ENCODE data around the gene MYO1G. TPM values are rescaled to one million over a fixed set of nuclear protein-coding genes. Genes with fewer than 3 reads are reported as not detected.
"Not testable (repeated sequence)": the region's sequence is repeated elsewhere in the genome, so short reads cannot be mapped to it uniquely, and the experiment has no call there.

The MYO1G gene
- total RNA-seq (0.21 and 0.25 TPM in 2 replicates), polyA plus RNA-seq (0.20 and 0.78 TPM in 2 replicates)

DNA sequence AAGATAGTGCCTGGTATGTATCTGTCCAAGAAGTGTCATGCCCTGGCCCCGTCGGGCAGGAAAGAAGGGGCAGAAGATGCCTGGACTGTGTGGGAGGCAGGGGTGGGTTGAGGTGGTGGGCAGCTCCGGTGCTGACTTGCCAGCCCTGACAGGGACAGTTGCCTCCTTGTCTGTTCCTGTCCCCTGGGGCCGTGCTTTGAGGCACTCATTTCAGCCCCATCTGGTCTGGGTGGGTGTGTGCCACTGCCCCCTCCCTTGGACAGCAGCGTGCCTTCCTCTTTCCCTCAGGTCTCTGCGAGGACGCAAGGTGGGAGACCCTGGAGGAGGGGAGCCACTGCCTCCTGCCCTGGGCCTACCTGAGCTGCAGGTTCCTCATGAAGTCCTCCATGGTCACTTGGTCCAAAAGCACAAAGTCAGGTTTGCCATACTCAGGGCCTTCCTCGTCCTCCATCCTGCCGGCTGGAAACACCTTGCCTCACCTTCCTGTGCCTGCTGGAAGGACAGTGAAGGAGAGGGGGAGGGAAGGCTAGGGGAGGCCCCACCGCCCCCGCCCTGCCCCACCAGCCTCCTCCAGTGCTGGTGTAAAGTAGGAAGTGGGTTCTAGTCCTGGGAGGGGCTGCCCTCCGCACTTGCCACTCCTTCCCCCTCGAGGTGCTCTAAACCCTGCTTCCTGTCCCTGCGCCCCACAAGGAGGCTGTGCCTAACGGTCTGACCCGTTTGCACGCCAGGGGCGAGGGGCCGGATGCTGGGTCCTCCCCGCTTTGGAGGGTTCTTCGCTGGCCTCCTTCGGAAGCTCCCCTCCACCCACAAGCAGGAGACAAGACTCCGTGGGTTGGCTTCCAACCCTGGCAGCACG is at the start of gene MYO1G:
Gene MYO1G (minus strand): TSS at position 505 of the 856 bp plus-strand sequence. CDS start 54 bp downstream, at position 451.
- peaks cover 10% of the 10 kb centered on the region for H3K36me3 ChIP-seq
- no peak for DNase-seq (ENCODE audit: low read depth in 1 of 2, low spot score in 1 of 2)
- H3K27ac ChIP-seq = peak within 1 kb of the TSS; percentile 68
- peaks cover 20% of the 10 kb centered on the region for H3K4me1 ChIP-seq (ENCODE audit: low read depth)
- no peak within 1 kb of the TSS for H3K4me3 ChIP-seq
- no peak for TF ChIP-seq CTCF (IDR thresholded peaks at IDR 0.05; ENCODE audit: low read depth, low read length)
- H3K9me3 ChIP-seq (ENCODE audit: low read depth) = no peaks in the 10 kb centered on the region
- H3K27me3 ChIP-seq = no peaks in the 10 kb centered on the region

- H3K4me3 ChIP-seq = no peak overlapping the region
- no peak for DNase-seq (ENCODE audit: low read depth in 1 of 2, low spot score in 1 of 2)
- no peaks in the 10 kb centered on the region for H3K9me3 ChIP-seq (ENCODE audit: low read depth)
- H3K4me1 ChIP-seq (ENCODE audit: low read depth) = no peaks in the 10 kb centered on the region
- TF ChIP-seq CTCF (IDR thresholded peaks at IDR 0.05; ENCODE audit: low read depth, low read length) = no peak
- H3K27me3 ChIP-seq = no peaks in the 10 kb centered on the region
- H3K27ac ChIP-seq = no peak overlapping the region
- H3K36me3 ChIP-seq = no peaks in the 10 kb centered on the region
Measured at GRCh38 chr7:45028138-45028919, 49.5 kb upstream of the MYO1G start.

DNA sequence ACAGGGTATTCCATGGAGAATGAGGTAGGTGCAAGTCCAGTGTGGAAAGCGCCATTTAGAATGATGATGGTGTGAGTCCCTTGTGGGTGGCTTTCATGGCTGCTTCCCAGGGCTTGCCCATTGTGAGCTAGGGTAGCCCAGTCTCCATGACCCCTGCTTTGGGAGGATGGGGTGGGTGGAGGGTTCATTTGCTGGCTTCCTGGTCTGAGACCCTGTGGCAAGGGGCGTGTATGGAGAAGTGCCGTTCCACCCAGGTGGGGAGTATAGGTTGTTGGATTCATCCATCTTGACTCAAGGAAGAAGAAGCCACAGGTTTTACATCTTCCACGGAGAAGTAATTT is 48.9 kb upstream of the MYO1G start:
- H3K9me3 ChIP-seq (ENCODE audit: low read depth) = no peaks in the 10 kb centered on the region
- H3K27me3 ChIP-seq = no peaks in the 10 kb centered on the region
- H3K4me3 ChIP-seq = no peak overlapping the region
- no peak overlapping the region for H3K27ac ChIP-seq
- H3K36me3 ChIP-seq = no peaks in the 10 kb centered on the region
- no peak for DNase-seq (ENCODE audit: low read depth in 1 of 2, low spot score in 1 of 2)
- no peaks in the 10 kb centered on the region for H3K4me1 ChIP-seq (ENCODE audit: low read depth)
- TF ChIP-seq CTCF (IDR thresholded peaks at IDR 0.05; ENCODE audit: low read depth, low read length) = no peak

DNA sequence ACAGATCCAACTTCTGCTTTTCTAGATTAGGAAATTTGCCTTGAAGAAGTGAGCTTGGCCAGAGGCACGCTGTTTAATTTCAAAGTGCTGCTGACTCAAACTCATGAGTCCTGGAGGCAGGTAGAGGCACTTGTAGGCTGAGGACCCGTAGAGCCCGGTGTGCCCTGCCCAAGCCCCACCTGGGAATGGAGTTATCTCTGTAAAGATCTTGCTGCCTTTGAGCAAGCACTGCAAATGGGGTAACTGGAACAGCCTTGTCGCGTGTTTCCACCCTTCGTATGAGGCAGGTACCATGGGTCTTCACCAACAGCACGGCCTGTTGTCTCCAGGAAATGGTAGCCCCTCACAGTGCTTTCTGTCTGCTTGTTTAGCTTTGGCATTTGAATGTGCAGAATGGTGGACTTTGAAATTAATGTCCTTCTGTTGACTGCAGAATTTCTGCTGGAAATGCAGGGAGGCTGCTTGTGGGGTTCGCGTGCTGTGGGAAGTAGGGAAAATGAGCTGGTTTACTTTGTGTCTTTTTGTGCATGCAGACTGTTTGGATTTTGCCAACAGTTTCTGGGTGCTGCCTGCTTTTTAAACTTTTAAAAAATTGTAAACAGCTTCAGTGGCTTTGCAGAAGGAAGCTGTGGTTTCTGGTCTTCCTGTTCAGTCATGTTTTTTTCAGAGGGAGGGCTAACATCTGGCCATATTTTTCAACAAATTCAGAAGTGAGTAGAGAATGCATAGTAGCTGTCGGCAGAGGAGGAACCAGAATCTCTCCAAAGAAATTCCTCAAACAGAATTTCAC is 48.4 kb upstream of the MYO1G start:
- Histone ChIP-seq H3K27me3 (no peaks in the 10 kb centered on the region), H3K4me1 (ENCODE audit: low read depth) (no peaks in the 10 kb centered on the region), H3K9me3 (ENCODE audit: low read depth) (no peaks in the 10 kb centered on the region), H3K27ac (no peak overlapping the region), H3K36me3 (no peaks in the 10 kb centered on the region), H3K4me3 (no peak overlapping the region)
- TF ChIP-seq CTCF (IDR thresholded peaks at IDR 0.05; ENCODE audit: low read depth, low read length) = no peak
- DNase-seq (ENCODE audit: low read depth in 1 of 2, low spot score in 1 of 2) = peak in 1 of 2 donors; percentile 38

DNA sequence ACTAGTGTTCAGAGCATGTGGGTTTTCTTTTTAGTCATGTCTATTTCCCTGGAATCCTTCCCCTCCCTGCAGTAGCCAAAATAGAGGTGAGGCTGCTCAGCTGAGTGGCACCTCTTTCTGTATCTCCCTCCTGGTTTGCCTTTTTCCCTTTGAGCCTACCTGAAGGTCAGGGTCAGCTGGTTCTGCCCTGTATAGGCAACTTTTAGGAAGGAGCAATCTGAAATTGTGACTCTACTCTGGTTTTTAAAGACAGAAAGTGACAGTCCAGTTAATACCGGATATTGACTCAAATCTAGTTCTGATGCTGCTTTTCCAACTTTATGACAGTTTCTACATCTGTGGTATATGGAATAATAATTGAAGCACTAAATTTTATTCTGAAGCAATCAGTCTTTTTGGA is 47.2 kb upstream of the MYO1G start:
- no peak for TF ChIP-seq CTCF (IDR thresholded peaks at IDR 0.05; ENCODE audit: low read depth, low read length)
- Histone ChIP-seq H3K36me3 (no peaks in the 10 kb centered on the region), H3K9me3 (ENCODE audit: low read depth) (no peaks in the 10 kb centered on the region), H3K27me3 (no peaks in the 10 kb centered on the region), H3K4me1 (ENCODE audit: low read depth) (no peaks in the 10 kb centered on the region), H3K4me3 (no peak overlapping the region), H3K27ac (no peak overlapping the region)
- DNase-seq (ENCODE audit: low read depth in 1 of 2, low spot score in 1 of 2) = no peak

GRCh38 chr7:45025473-45025872 is 46.7 kb upstream of the MYO1G start:
- H3K27me3 ChIP-seq; DNase-seq (ENCODE audit: low read depth in 1 of 2, low spot score in 1 of 2); H3K36me3 ChIP-seq; H3K4me1 ChIP-seq (ENCODE audit: low read depth); H3K4me3 ChIP-seq; H3K9me3 ChIP-seq (ENCODE audit: low read depth); H3K27ac ChIP-seq: not testable (repeated sequence)
